Lung (tissue), 12 donors: Measurements from ENCODE around the gene CYTH1. TPM values are rescaled to one million over a fixed set of nuclear protein-coding genes. Genes with fewer than 3 reads are reported as not detected.

Experiments
- ATAC-seq: fragments of 200-7000 bp; cut with Tn5 transposase; one replicate; pipeline ENCODE4 v1.9.1; 2020; ENCODE audit warnings: moderate number of reproducible peaks; ENCODE audit not compliant: insufficient read depth, low FRiP score
- DNase-seq, 3 donors: peaks; one replicate each; pipeline ENCODE4 v3.0.0-alpha.2; 2013 to 2017
- H3K27ac ChIP-seq, 2 donors: one replicate each; pipeline ENCODE4 v1.5.1; 2013; ENCODE audit warnings: mild to moderate bottlenecking in 2 of 2, moderate library complexity in 2 of 2, control low read depth in 1 of 2, inconsistent platforms in 1 of 2, low read depth in 1 of 2, low read length in 1 of 2
- H3K27me3 ChIP-seq, 3 donors: one replicate each; pipeline ENCODE4 v1.5.1; 2013; ENCODE audit warnings: low read length in 2 of 3; ENCODE audit not compliant: control insufficient read depth in 3 of 3, insufficient read depth in 3 of 3
- H3K36me3 ChIP-seq, 4 donors: one replicate each; pipeline ENCODE4 v1.5.1; 2013; ENCODE audit warnings: low read length in 4 of 4, mild to moderate bottlenecking in 1 of 4, moderate library complexity in 1 of 4; ENCODE audit not compliant: control insufficient read depth in 4 of 4, insufficient read depth in 4 of 4
- H3K4me1 ChIP-seq, 5 donors: one replicate each; pipeline ENCODE4 v1.5.1; 2013; ENCODE audit warnings: low read length in 5 of 5, mild to moderate bottlenecking in 2 of 5, moderate library complexity in 1 of 5; ENCODE audit not compliant: control insufficient read depth in 5 of 5, insufficient read depth in 5 of 5
- H3K4me3 ChIP-seq: one replicate; pipeline ENCODE4 v1.5.1; 2013; ENCODE audit warnings: mild to moderate bottlenecking, control low read depth, moderate library complexity
- H3K9ac ChIP-seq, 2 donors: one replicate each; pipeline ENCODE4 v1.5.1; 2013; ENCODE audit warnings: low read length in 2 of 2, control low read depth in 1 of 2; ENCODE audit not compliant: insufficient read depth in 1 of 2
- H3K9me3 ChIP-seq, 4 donors: one replicate each; pipeline ENCODE4 v1.5.1; 2013; ENCODE audit warnings: low read length in 3 of 4, mild to moderate bottlenecking in 1 of 4, moderate library complexity in 1 of 4; ENCODE audit not compliant: control insufficient read depth in 4 of 4, insufficient read depth in 3 of 4
- CTCF ChIP-seq: IDR thresholded peaks from 2 replicates; pipeline ENCODE4 v1.5.1; 2012; ENCODE audit warnings: mild to moderate bottlenecking; ENCODE audit errors: control extremely low read depth, extremely low read depth
- WGBS, 2 donors: extraction: QIAGEN DNeasy Blood & Tissue Kit; methylation state at CpG; one replicate each; pipeline ENCODE4 v1.1.7; 2013; 5-methylcytosine and 5-hydroxymethylcytosine counted together
- polyA plus RNA-seq, 2 donors: library from polyadenylated mRNA; stranded (reverse); fragments of 200-250 nt; gene quantifications; one replicate each; pipeline ENCODE4 v1.2.1, GENCODE V29; 2013
- total RNA-seq, 2 donors: library from RNA; depleted of rRNA in 1 of 2; stranded (reverse); fragments of >200 nt in 1 of 2; gene quantifications; one replicate each; pipeline ENCODE4 v1.2.1, GENCODE V29; 2014 to 2021
- donor health status: control.
- donor health status: control.
- donor health status: Bipolar disorder and iron deficiency.
- donor health status: healthy.
- donor health status: DM: yes; HTN: yes; CAD: no.

Gene CYTH1
- total and polyA plus RNA-seq, 4 donors: 50.5 to 97.2 (median 76.0) TPM

DNA sequence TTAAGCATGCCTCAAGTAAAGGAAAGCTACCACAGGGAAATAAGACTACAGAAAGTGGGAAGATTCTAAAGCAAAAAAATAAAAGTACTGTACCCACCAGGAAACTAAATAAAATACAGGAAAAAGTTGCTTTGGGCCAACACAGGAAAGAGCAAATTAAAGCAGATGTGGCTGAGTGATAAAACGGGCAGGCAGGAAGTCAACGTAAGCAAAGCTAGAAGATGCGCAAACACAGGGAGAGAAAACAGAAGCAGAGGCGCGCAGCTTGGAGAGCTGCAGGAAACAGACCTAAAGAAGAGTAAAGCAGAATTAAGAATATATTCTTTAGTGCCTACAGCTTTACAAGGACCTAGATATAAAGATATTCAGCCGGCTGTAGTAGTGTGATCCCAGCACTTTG, 36.9 kb upstream of the CYTH1 start:
- no peak for TF ChIP-seq CTCF
- H3K27ac ChIP-seq: no peak overlapping the region
- 23 to 38% methylated on average over 6 of the region's 6 CpGs for WGBS, 2 donors
- DNase-seq (peak in 2 of 3 donors; percentile 34 to 52), ATAC-seq (no peak)
- no peak overlapping the region for H3K9ac ChIP-seq
- H3K27me3 ChIP-seq: no peaks in the 10 kb centered on the region
- H3K9me3 ChIP-seq: no peaks in the 10 kb centered on the region
- peaks cover 0 to 3% (median 0%) of the 10 kb centered on the region in 5 donors for H3K4me1 ChIP-seq
- peaks cover 37 to 68% (median 42%) of the 10 kb centered on the region in 4 donors for H3K36me3 ChIP-seq
- H3K4me3 ChIP-seq: no peak overlapping the region

- Histone ChIP-seq H3K36me3 (peaks cover 35 to 67% (median 44%) of the 10 kb centered on the region in 4 donors), H3K27ac (peak overlapping the region in 1 of 2 donors; percentile 17), H3K9ac (no peak overlapping the region), H3K4me3 (no peak overlapping the region), H3K4me1 (peaks cover 0 to 3% (median 0%) of the 10 kb centered on the region in 5 donors), H3K9me3 (no peaks in the 10 kb centered on the region), H3K27me3 (no peaks in the 10 kb centered on the region)
- ATAC-seq (no peak), DNase-seq (no peak)
- TF ChIP-seq CTCF: no peak
- 77 to 78% methylated on average over 19 of the region's 19 CpGs for WGBS, 2 donors
These were observed 36.2 kb upstream of the CYTH1 start for GRCh38 chr17:78818152-78818846.

- DNase-seq (no peak), ATAC-seq (no peak)
- Histone ChIP-seq H3K27ac (no peak overlapping the region), H3K9ac (no peak overlapping the region), H3K9me3 (no peaks in the 10 kb centered on the region), H3K4me1 (peaks cover 0 to 3% (median 0%) of the 10 kb centered on the region in 5 donors), H3K27me3 (no peaks in the 10 kb centered on the region), H3K36me3 (peaks cover 36 to 65% (median 43%) of the 10 kb centered on the region in 4 donors), H3K4me3 (no peak overlapping the region)
- 69 to 73% methylated on average over 6 of the region's 6 CpGs for WGBS, 2 donors
- no peak for TF ChIP-seq CTCF
These were observed 35.0 kb upstream of the CYTH1 start for GRCh38 chr17:78817123-78817522.

DNA sequence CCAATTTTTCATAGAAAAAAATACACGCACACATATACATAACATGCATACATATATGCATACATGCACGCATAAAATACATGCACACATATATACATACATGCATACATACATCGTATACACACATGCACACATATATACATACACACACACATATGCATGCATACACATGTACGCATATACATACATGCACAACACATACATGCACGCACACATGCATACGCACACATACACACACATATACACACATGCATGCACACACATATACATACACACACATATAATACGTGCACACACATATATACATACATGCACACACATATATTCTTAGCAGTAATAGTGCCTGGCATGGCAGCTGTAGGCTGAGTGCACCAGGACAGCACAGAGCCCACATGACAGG, 33.6 kb upstream of the CYTH1 start:
- Histone ChIP-seq H3K36me3 (peaks cover 33 to 64% (median 42%) of the 10 kb centered on the region in 4 donors), H3K4me3 (no peak overlapping the region), H3K9ac (no peak overlapping the region), H3K27me3 (no peaks in the 10 kb centered on the region), H3K9me3 (no peaks in the 10 kb centered on the region), H3K4me1 (peaks cover 0 to 3% (median 0%) of the 10 kb centered on the region in 5 donors), H3K27ac (no peak overlapping the region)
- ATAC-seq (no peak), DNase-seq (no peak)
- WGBS, 2 donors: 83 to 99% methylated on average over 7 of the region's 7 CpGs
- no peak for TF ChIP-seq CTCF
